ENCODE results near the gene SLIT3.

The SLIT3 gene

DNA sequence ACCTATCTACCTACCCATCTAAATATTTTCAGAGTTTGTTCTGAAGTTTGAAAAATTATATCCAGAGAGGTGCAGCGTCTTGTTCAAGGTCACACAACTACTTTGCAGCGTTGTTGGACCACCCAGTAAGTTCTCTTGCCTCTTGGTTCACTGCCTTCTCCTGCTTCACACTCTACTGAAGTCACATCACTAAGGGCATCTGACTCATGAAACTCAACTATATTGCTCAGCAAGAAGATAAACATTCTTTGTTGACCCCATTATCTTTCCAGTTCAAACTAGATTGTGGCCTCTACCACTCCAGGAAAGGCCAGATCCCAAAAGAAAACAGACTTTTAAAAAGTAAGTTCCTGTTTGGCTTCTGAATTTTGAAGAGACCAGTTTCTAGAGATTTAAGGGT, 326.9 kb downstream of the SLIT3 start:
- no peaks in the 10 kb centered on the region for H3K36me3 ChIP-seq (ENCODE audit: insufficient read depth, low read length)
- H3K4me1 ChIP-seq (ENCODE audit: insufficient read depth, low read length, poor library complexity, severe bottlenecking): no peaks in the 10 kb centered on the region
- no peak overlapping the region for H3K9ac ChIP-seq (ENCODE audit: low read depth, low read length, poor library complexity, severe bottlenecking)
- no peaks in the 10 kb centered on the region for H3K9me3 ChIP-seq (ENCODE audit: insufficient read depth, low read depth, low read length)
- no peaks in the 10 kb centered on the region for H3K9me2 ChIP-seq (replicated peaks; ENCODE audit: low read depth, low read length)
- H3K79me2 ChIP-seq (ENCODE audit: insufficient read depth, low read length): no peaks in the 10 kb centered on the region
- no peaks in the 10 kb centered on the region for H3K27me3 ChIP-seq (ENCODE audit: insufficient read depth, low read length, poor library complexity, severe bottlenecking)
- H3F3A ChIP-seq (ENCODE audit: low read depth): no peaks in the 10 kb centered on the region
- no peak overlapping the region for H2AFZ ChIP-seq (ENCODE audit: low read length)
- no peak overlapping the region for H3K4me3 ChIP-seq (ENCODE audit: low read length, poor library complexity, severe bottlenecking)
- TF ChIP-seq EZH2phosphoT487 (IDR thresholded peaks at IDR 0.05; ENCODE audit: borderline replicate concordance): no peak
- H3K4me2 ChIP-seq (ENCODE audit: low read depth, low read length, poor library complexity, severe bottlenecking): no peak overlapping the region
- H4K20me1 ChIP-seq (ENCODE audit: insufficient read depth, low read length, poor library complexity, severe bottlenecking): no peaks in the 10 kb centered on the region

DNA sequence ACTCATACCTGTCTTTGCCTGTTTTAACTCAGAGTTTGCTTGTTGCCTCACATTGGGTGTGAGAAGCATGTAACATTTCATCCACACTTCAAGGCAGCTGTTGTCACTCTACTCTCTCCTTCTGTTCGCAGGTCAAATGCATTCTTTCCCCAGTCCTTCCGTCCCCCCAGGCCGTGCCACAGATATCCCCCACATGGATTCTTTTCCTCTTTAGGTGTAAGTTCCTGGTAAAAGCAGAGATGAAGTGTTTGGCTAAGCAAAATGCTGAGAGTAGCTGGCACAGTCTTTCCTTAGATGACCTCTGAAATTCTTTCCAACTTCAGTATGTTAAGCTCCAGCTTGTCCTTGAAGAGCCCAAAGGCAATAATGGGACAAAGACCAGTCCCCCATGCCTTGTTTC, 328.2 kb downstream of the SLIT3 start:
- Histone ChIP-seq H3K9ac (ENCODE audit: low read depth, low read length, poor library complexity, severe bottlenecking) (no peak overlapping the region), H3K9me2 (replicated peaks; ENCODE audit: low read depth, low read length) (no peaks in the 10 kb centered on the region), H3K9me3 (ENCODE audit: insufficient read depth, low read depth, low read length) (no peaks in the 10 kb centered on the region), H2AFZ (ENCODE audit: low read length) (no peak overlapping the region), H3K27me3 (ENCODE audit: insufficient read depth, low read length, poor library complexity, severe bottlenecking) (no peaks in the 10 kb centered on the region), H3K79me2 (ENCODE audit: insufficient read depth, low read length) (no peaks in the 10 kb centered on the region), H3F3A (ENCODE audit: low read depth) (no peaks in the 10 kb centered on the region), H3K4me3 (ENCODE audit: low read length, poor library complexity, severe bottlenecking) (no peak overlapping the region), H3K4me2 (ENCODE audit: low read depth, low read length, poor library complexity, severe bottlenecking) (no peak overlapping the region), H3K36me3 (ENCODE audit: insufficient read depth, low read length) (no peaks in the 10 kb centered on the region), H3K4me1 (ENCODE audit: insufficient read depth, low read length, poor library complexity, severe bottlenecking) (no peaks in the 10 kb centered on the region), H4K20me1 (ENCODE audit: insufficient read depth, low read length, poor library complexity, severe bottlenecking) (no peaks in the 10 kb centered on the region)
- no peak for TF ChIP-seq EZH2phosphoT487 (IDR thresholded peaks at IDR 0.05; ENCODE audit: borderline replicate concordance)
- TF ChIP-seq, protein P1, sequence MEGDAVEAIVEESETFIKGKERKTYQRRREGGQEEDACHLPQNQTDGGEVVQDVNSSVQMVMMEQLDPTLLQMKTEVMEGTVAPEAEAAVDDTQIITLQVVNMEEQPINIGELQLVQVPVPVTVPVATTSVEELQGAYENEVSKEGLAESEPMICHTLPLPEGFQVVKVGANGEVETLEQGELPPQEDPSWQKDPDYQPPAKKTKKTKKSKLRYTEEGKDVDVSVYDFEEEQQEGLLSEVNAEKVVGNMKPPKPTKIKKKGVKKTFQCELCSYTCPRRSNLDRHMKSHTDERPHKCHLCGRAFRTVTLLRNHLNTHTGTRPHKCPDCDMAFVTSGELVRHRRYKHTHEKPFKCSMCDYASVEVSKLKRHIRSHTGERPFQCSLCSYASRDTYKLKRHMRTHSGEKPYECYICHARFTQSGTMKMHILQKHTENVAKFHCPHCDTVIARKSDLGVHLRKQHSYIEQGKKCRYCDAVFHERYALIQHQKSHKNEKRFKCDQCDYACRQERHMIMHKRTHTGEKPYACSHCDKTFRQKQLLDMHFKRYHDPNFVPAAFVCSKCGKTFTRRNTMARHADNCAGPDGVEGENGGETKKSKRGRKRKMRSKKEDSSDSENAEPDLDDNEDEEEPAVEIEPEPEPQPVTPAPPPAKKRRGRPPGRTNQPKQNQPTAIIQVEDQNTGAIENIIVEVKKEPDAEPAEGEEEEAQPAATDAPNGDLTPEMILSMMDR (conservative IDR thresholded peaks at IDR 0.05; ENCODE audit: low read length): no peak

DNA sequence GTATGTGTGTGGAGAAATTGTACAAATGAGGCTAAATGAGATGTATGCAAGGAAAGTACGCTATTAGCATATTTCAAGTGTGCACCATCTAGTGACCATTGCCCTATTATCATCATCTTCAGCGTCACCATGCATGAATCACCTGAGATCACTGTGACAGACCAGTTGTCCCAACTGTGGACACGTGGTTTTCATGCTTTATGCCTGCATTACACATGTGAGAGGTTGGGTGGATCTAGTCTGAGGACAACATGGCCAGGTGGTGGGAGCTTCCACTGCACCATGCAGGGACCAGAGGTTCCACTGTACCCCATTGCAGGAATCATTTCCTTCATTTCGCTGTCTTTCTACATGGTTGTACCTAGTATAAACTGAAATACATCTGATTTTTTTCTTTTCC, 329.8 kb downstream of the SLIT3 start:
- Histone ChIP-seq H3K9me3 (ENCODE audit: insufficient read depth, low read depth, low read length) (no peaks in the 10 kb centered on the region), H2AFZ (ENCODE audit: low read length) (no peak overlapping the region), H3K79me2 (ENCODE audit: insufficient read depth, low read length) (no peaks in the 10 kb centered on the region), H3K27me3 (ENCODE audit: insufficient read depth, low read length, poor library complexity, severe bottlenecking) (no peaks in the 10 kb centered on the region), H3K4me2 (ENCODE audit: low read depth, low read length, poor library complexity, severe bottlenecking) (no peak overlapping the region), H3K4me1 (ENCODE audit: insufficient read depth, low read length, poor library complexity, severe bottlenecking) (no peaks in the 10 kb centered on the region), H3K9me2 (replicated peaks; ENCODE audit: low read depth, low read length) (no peaks in the 10 kb centered on the region), H3K9ac (ENCODE audit: low read depth, low read length, poor library complexity, severe bottlenecking) (no peak overlapping the region), H4K20me1 (ENCODE audit: insufficient read depth, low read length, poor library complexity, severe bottlenecking) (no peaks in the 10 kb centered on the region), H3K36me3 (ENCODE audit: insufficient read depth, low read length) (no peaks in the 10 kb centered on the region), H3K4me3 (ENCODE audit: low read length, poor library complexity, severe bottlenecking) (no peak overlapping the region), H3F3A (ENCODE audit: low read depth) (no peaks in the 10 kb centered on the region)
- TF ChIP-seq EZH2phosphoT487 (IDR thresholded peaks at IDR 0.05; ENCODE audit: borderline replicate concordance): no peak
- TF ChIP-seq, protein P1 (conservative IDR thresholded peaks at IDR 0.05; ENCODE audit: low read length): no peak

DNA sequence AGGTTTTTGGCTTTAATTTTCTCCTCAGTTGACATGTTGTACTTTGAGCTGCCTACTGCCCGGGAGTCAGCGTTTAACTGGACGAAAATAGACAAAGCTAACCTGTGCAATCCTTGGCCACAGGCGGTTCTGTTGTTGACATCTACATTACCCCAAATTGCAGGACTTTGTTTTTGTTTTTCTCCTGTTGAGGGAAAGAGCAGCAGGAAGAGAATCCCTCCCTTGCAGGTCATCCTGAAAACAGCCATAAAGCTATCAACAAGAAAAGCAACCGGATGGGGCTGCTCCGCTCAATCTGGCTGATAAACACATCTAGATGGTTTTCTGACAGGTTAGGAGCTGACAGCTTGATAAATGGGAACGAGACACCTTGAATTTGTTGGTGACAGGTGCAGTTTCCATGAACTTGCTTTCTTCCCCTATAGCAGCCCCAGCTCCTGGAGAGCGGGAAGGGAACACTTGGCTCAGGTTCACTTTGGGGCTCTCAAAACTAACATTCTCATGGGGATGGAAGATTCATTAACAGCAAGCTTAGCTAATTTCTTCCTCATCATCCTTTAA, 331.5 kb downstream of the SLIT3 start:
- no peaks in the 10 kb centered on the region for H3F3A ChIP-seq (ENCODE audit: low read depth)
- H2AFZ ChIP-seq (ENCODE audit: low read length): no peak overlapping the region
- H3K4me3 ChIP-seq (ENCODE audit: low read length, poor library complexity, severe bottlenecking): no peak overlapping the region
- H3K9me3 ChIP-seq (ENCODE audit: insufficient read depth, low read depth, low read length): no peaks in the 10 kb centered on the region
- no peak overlapping the region for H3K4me2 ChIP-seq (ENCODE audit: low read depth, low read length, poor library complexity, severe bottlenecking)
- TF ChIP-seq EZH2phosphoT487 (IDR thresholded peaks at IDR 0.05; ENCODE audit: borderline replicate concordance): no peak
- TF ChIP-seq, protein P1 (conservative IDR thresholded peaks at IDR 0.05; ENCODE audit: low read length): no peak
- H3K9ac ChIP-seq (ENCODE audit: low read depth, low read length, poor library complexity, severe bottlenecking): no peak overlapping the region
- no peaks in the 10 kb centered on the region for H3K36me3 ChIP-seq (ENCODE audit: insufficient read depth, low read length)
- no peaks in the 10 kb centered on the region for H4K20me1 ChIP-seq (ENCODE audit: insufficient read depth, low read length, poor library complexity, severe bottlenecking)
- H3K27me3 ChIP-seq (ENCODE audit: insufficient read depth, low read length, poor library complexity, severe bottlenecking): no peaks in the 10 kb centered on the region
- H3K4me1 ChIP-seq (ENCODE audit: insufficient read depth, low read length, poor library complexity, severe bottlenecking): no peaks in the 10 kb centered on the region
- H3K79me2 ChIP-seq (ENCODE audit: insufficient read depth, low read length): no peaks in the 10 kb centered on the region
- H3K9me2 ChIP-seq (replicated peaks; ENCODE audit: low read depth, low read length): no peaks in the 10 kb centered on the region

All from Loucy (cell line).